H1 (cell line): Measurements from ENCODE around the gene APMAP. TPM values are rescaled to one million over a fixed set of nuclear protein-coding genes. Genes with fewer than 3 reads are reported as not detected.

Source experiments
- CTCF ChIA-PET: fragments of 300-600 bp; sonication (Branson Sonifier 250); formaldehyde crosslinking; loops from one replicate; lab custom pipeline; 2021; ENCODE audit not compliant: partially characterized antibody; lab: Charles Lee
- POLR2A ChIA-PET: fragments of 300-600 bp; sonication (Branson Sonifier 250); formaldehyde crosslinking; loops from one replicate; lab custom pipeline; 2021; ENCODE audit warnings: inconsistent platforms; ENCODE audit not compliant: partially characterized antibody; lab: Charles Lee
- DNase-seq, 2 experiments: peaks; one replicate each; pipeline versions ENCODE4 v3.0.0 to v3.0.0-alpha.2; 2010 to 2022; ENCODE audit warnings: low spot score in 2 of 2, low read depth in 1 of 2, mixed read lengths in 1 of 2
- FAIRE-seq: peaks from 2 replicates; lab custom pipeline; 2011; peaks lifted over from hg19 to GRCh38; lab: Jason Lieb, UNC
- H2AFZ ChIP-seq: 2 replicates; pipeline ENCODE4 v1.8.1; 2012; ENCODE audit warnings: low read length, inconsistent platforms
- H2AK5ac ChIP-seq: 2 replicates; pipeline ENCODE4 v1.6.1; 2013; ENCODE audit warnings: low read depth, low read length
- H2BK120ac ChIP-seq: replicated peaks from 2 replicates; pipeline ENCODE3; 2013; ENCODE audit warnings: low read depth, low read length, inconsistent platforms
- H2BK12ac ChIP-seq: 2 replicates; pipeline ENCODE4 v1.6.1; 2013; ENCODE audit warnings: low read depth, low read length
- H2BK15ac ChIP-seq: 2 replicates; pipeline ENCODE4 v1.6.1; 2013; ENCODE audit warnings: low read length
- H2BK20ac ChIP-seq: 2 replicates; pipeline ENCODE4 v1.6.1; 2013; ENCODE audit warnings: low read length
- H2BK5ac ChIP-seq: 2 replicates; pipeline ENCODE4 v1.6.1; 2013; ENCODE audit warnings: low read depth, low read length
- H3K14ac ChIP-seq: 2 replicates; pipeline ENCODE4 v1.6.1; 2013; ENCODE audit warnings: inconsistent platforms; ENCODE audit not compliant: insufficient read length
- H3K18ac ChIP-seq: 2 replicates; pipeline ENCODE4 v1.6.1; 2013; ENCODE audit warnings: low read length; ENCODE audit errors: extremely low read depth
- H3K23ac ChIP-seq: 2 replicates; pipeline ENCODE4 v1.6.1; 2013; ENCODE audit warnings: inconsistent platforms; ENCODE audit not compliant: insufficient read length
- H3K23me2 ChIP-seq: 2 replicates; pipeline ENCODE4 v1.6.1; 2013; ENCODE audit warnings: low read depth, low read length
- H3K27ac ChIP-seq: 2 replicates; pipeline ENCODE4 v1.6.1; 2011; ENCODE audit warnings: low read depth, low read length, inconsistent platforms
- H3K27me3 ChIP-seq, 4 experiments: replicated peaks in 1 of 4; 1 replicate in 1 of 4; 2 replicates in 3 of 4; pipeline versions ENCODE4 v1.6.1 to v1.8.1; 2011 to 2013; ENCODE audit warnings: low read length in 3 of 4, mild to moderate bottlenecking in 3 of 4, inconsistent platforms in 2 of 4, mixed read lengths in 2 of 4, moderate library complexity in 1 of 4; ENCODE audit not compliant: control insufficient read depth in 3 of 4, insufficient read depth in 3 of 4; ENCODE audit errors: extremely low read depth in 1 of 4
- H3K36me3 ChIP-seq, 4 experiments: 2 replicates each; pipeline versions ENCODE4 v1.6.1 to v1.8.1; 2011 to 2013; ENCODE audit warnings: mild to moderate bottlenecking in 4 of 4, low read length in 3 of 4, moderate library complexity in 2 of 4, control low read depth in 1 of 4, inconsistent platforms in 1 of 4; ENCODE audit not compliant: insufficient read depth in 4 of 4, control insufficient read depth in 2 of 4
- H3K4ac ChIP-seq: replicated peaks from 2 replicates; pipeline ENCODE3; 2013; ENCODE audit warnings: low read length, low read depth, mixed read lengths, inconsistent platforms; ENCODE audit not compliant: insufficient read length
- H3K4me1 ChIP-seq, 4 experiments: replicated peaks in 1 of 4; 1 replicate in 1 of 4; 2 replicates in 3 of 4; pipeline versions ENCODE4 v1.6.1 to v1.8.1; 2011 to 2013; ENCODE audit warnings: low read length in 3 of 4, inconsistent platforms in 2 of 4, mixed read lengths in 1 of 4; ENCODE audit not compliant: insufficient read depth in 4 of 4, control insufficient read depth in 3 of 4
- H3K4me2 ChIP-seq, 2 experiments: 2 replicates each; pipeline versions ENCODE4 v1.6.1 to v1.8.1; 2011 to 2013; ENCODE audit warnings: low read depth in 2 of 2, low read length in 2 of 2, control low read depth in 1 of 2, inconsistent platforms in 1 of 2, mild to moderate bottlenecking in 1 of 2; ENCODE audit not compliant: insufficient read depth in 1 of 2
- H3K4me3 ChIP-seq, 4 experiments: fragments of 200-600, 300-600 bp in 1 of 4; sonication (generic), shearing (Covaris generic), sonication (Bioruptor Twin) in 1 of 4; 2 replicates each; pipeline versions ENCODE4 v1.5.1 to v1.8.1; 2011 to 2016; ENCODE audit warnings: low read length in 4 of 4, low read depth in 3 of 4, control low read depth in 2 of 4, inconsistent platforms in 2 of 4, mild to moderate bottlenecking in 2 of 4, mixed read lengths in 1 of 4, moderate library complexity in 1 of 4; ENCODE audit not compliant: insufficient read depth in 2 of 4; ENCODE audit errors: extremely low read depth in 1 of 4
- H3K56ac ChIP-seq: replicated peaks from 2 replicates; pipeline ENCODE3; 2013; ENCODE audit warnings: low read depth, mild to moderate bottlenecking, mixed read lengths, low read length, inconsistent platforms; ENCODE audit not compliant: insufficient read length
- H3K79me1 ChIP-seq: 2 replicates; pipeline ENCODE4 v1.6.1; 2013; ENCODE audit warnings: low read depth, low read length, control low read depth
- H3K79me2 ChIP-seq, 2 experiments: 2 replicates each; pipeline versions ENCODE4 v1.6.1 to v1.8.1; 2012 to 2013; ENCODE audit warnings: low read length in 2 of 2, mild to moderate bottlenecking in 2 of 2, inconsistent platforms in 1 of 2; ENCODE audit not compliant: insufficient read depth in 2 of 2, control insufficient read depth in 1 of 2
- H3K9ac ChIP-seq, 4 experiments: replicated peaks in 1 of 4; 1 replicate in 1 of 4; 2 replicates in 3 of 4; pipeline versions ENCODE4 v1.6.1 to v1.8.1; 2011 to 2013; ENCODE audit warnings: low read depth in 3 of 4, low read length in 3 of 4, control low read depth in 2 of 4, mild to moderate bottlenecking in 2 of 4, moderate library complexity in 2 of 4, inconsistent platforms in 1 of 4; ENCODE audit errors: extremely low read depth in 1 of 4
- H3K9me3 ChIP-seq, 2 experiments: 2 replicates each; pipeline versions ENCODE4 v1.6.1 to v1.8.1; 2012 to 2013; ENCODE audit warnings: mild to moderate bottlenecking in 2 of 2, moderate library complexity in 2 of 2, control low read depth in 1 of 2, inconsistent platforms in 1 of 2, low read depth in 1 of 2, low read length in 1 of 2, mixed read lengths in 1 of 2; ENCODE audit not compliant: insufficient read depth in 2 of 2
- H4K20me1 ChIP-seq, 2 experiments: replicated peaks in 1 of 2; 2 replicates each; pipeline versions ENCODE3 to v1.8.1; 2011 to 2013; ENCODE audit warnings: inconsistent platforms in 2 of 2, low read length in 2 of 2, mild to moderate bottlenecking in 1 of 2; ENCODE audit not compliant: insufficient read depth in 2 of 2, control insufficient read depth in 1 of 2
- H4K5ac ChIP-seq: 2 replicates; pipeline ENCODE4 v1.6.1; 2013; ENCODE audit warnings: low read length, low read depth, mixed read lengths, inconsistent platforms; ENCODE audit not compliant: insufficient read length
- H4K8ac ChIP-seq: 2 replicates; pipeline ENCODE4 v1.8.0; 2013; ENCODE audit warnings: mild to moderate bottlenecking, moderate library complexity, low read length, inconsistent platforms; ENCODE audit not compliant: insufficient read depth; ENCODE audit errors: extremely low read depth
- H4K91ac ChIP-seq: replicated peaks from 2 replicates; pipeline ENCODE3; 2013; ENCODE audit warnings: low read length, mixed read lengths, inconsistent platforms; ENCODE audit not compliant: insufficient read length
- BRCA1 ChIP-seq: IDR thresholded peaks from 2 replicates; pipeline ENCODE4 v1.6.1; 2012; ENCODE audit warnings: low read depth, low read length, improper control_type of control experiment
- CHD1 ChIP-seq: IDR thresholded peaks from 2 replicates; pipeline ENCODE4 v1.6.1; 2012; ENCODE audit warnings: low read depth, low read length, improper control_type of control experiment
- CHD2 ChIP-seq: IDR thresholded peaks from 2 replicates; pipeline ENCODE4 v1.6.1; 2012; ENCODE audit warnings: low read length, improper control_type of control experiment
- FOSL1 ChIP-seq: IDR thresholded peaks from 2 replicates; pipeline ENCODE4 v1.6.1; 2011; ENCODE audit warnings: mild to moderate bottlenecking, low read depth, low read length, moderate library complexity; ENCODE audit not compliant: insufficient read depth
- GTF2F1 ChIP-seq: IDR thresholded peaks from 2 replicates; pipeline ENCODE4 v1.6.1; 2012; ENCODE audit warnings: low read depth, low read length, improper control_type of control experiment, borderline replicate concordance
- HDAC6 ChIP-seq: IDR thresholded peaks from one replicate; pipeline ENCODE4 v1.7.1; 2012; ENCODE audit warnings: low read depth, mild to moderate bottlenecking, inconsistent platforms, low read length, moderate library complexity
- JUND ChIP-seq: IDR thresholded peaks from 2 replicates; pipeline ENCODE4 v1.6.1; 2011; ENCODE audit warnings: mild to moderate bottlenecking, improper control_type of control experiment, low read length
- RBBP5 ChIP-seq: IDR thresholded peaks from 2 replicates; pipeline ENCODE4 v1.7.1; 2012; ENCODE audit warnings: low read depth, mild to moderate bottlenecking, inconsistent platforms, low read length, moderate library complexity, borderline replicate concordance
- RFX5 ChIP-seq: IDR thresholded peaks from 2 replicates; pipeline ENCODE4 v1.6.1; 2011; ENCODE audit warnings: low read depth, low read length, improper control_type of control experiment, borderline replicate concordance
- ZNF274 ChIP-seq: IDR thresholded peaks from 2 replicates; pipeline ENCODE4 v1.7.0; 2012; ENCODE audit warnings: low read length, borderline replicate concordance; ENCODE audit errors: extremely low read depth
- WGBS, 2 experiments: shearing (Covaris generic) in 1 of 2; methylation state at CpG; one replicate each; pipeline versions ENCODE4 v1.1.6 to v1.1.7; 2013 to 2015; ENCODE audit warnings: low lambda C conversion rate in 2 of 2, mixed read lengths in 2 of 2, inconsistent platforms in 1 of 2, low coverage in 1 of 2, missing lambda C conversion rate in 1 of 2; ENCODE audit not compliant: insufficient replicate concordance in 2 of 2, insufficient coverage in 1 of 2, insufficient read length in 1 of 2; ENCODE audit errors: extremely low coverage in 1 of 2, missing lambda C conversion rate in 1 of 2; 5-methylcytosine and 5-hydroxymethylcytosine counted together
- polyA plus RNA-seq, 7 experiments: library from polyadenylated mRNA; depleted of rRNA in 3 of 7; stranded (reverse) in 5 of 7; unstranded in 2 of 7; fragments of >200 nt in 5 of 7; fragments of 200-250 nt in 2 of 7; gene quantifications; 1 replicate in 5 of 7; 2 replicates in 1 of 7; 4 replicates in 1 of 7; pipeline versions ENCODE4 v1.2.1 to v1.2.3, GENCODE V29; 2011 to 2013; ENCODE audit warnings: missing spikeins in 2 of 7, mixed read lengths in 2 of 7
- total RNA-seq: library from RNA; stranded (reverse); fragmentation: NEBNext Ultra II Directional; extraction: Animal tissue kit (Norgen Biotek cat#: 25700); gene quantifications from 2 replicates; pipeline ENCODE4 v1.2.1, GENCODE V29; 2021
- TF ChIP-seq, protein P1 (sequence below), 3 experiments: IDR thresholded peaks; 1 replicate in 2 of 3; 2 replicates in 1 of 3; pipeline versions ENCODE4 v1.5.1 to v1.6.1; 2011; ENCODE audit warnings: low read length in 3 of 3, mild to moderate bottlenecking in 3 of 3, inconsistent platforms in 2 of 3, low read depth in 1 of 3, moderate library complexity in 1 of 3; ENCODE audit not compliant: insufficient read depth in 1 of 3; ENCODE audit errors: control extremely low read depth in 1 of 3

APMAP gene
- total and polyA plus RNA-seq, 2 of the 8 experiments (the other 6 are each of a cell fraction or from before 2014, with no cell fraction given) = 31.3 to 66.0 TPM

DNA sequence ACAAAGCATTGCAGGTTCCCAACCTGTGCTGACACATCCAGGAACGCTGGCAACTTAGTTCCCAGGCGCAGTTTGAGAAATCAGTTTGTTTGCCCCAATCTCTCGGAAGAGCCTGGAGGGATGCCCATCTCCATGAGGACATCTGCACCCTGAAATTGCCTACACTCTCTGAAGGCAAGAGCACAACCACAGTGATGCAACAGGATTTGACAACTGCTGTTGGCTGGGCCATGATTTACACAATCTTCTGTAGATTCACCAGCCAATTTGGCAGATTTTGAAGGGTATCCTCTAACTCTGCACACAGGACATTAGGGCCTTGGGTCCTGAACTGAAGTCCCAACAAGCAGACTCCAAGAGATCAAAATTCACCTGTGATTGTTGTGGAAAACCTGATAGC lies 3.4 kb downstream of the APMAP start:
- Histone ChIP-seq H2BK120ac (no peak overlapping the region), H3K9ac (no peak overlapping the region; a peak in 1 of 7 replicates), H3K79me2 (peaks cover 6 to 69% of the 10 kb centered on the region in 2 experiments), H3K4me3 (no peak overlapping the region), H3K27ac (no peak overlapping the region), H3K23me2 (peaks cover 3% of the 10 kb centered on the region), H3K18ac (no peak overlapping the region), H2BK12ac (no peak overlapping the region), H2BK5ac (no peak overlapping the region), H4K20me1 (peaks cover 0 to 6% of the 10 kb centered on the region in 2 experiments), H2AK5ac (no peak overlapping the region), H3K56ac (no peak overlapping the region), H3K79me1 (peaks cover 10% of the 10 kb centered on the region), H2BK20ac (no peak overlapping the region), H3K27me3 (no peaks in the 10 kb centered on the region), H3K9me3 (no peaks in the 10 kb centered on the region), H3K4me1 (peaks cover 0 to 7% (median 0%) of the 10 kb centered on the region in 4 experiments; a peak in 1 of 7 replicates), H2BK15ac (no peak overlapping the region), H2AFZ (no peak overlapping the region), H3K4ac (no peak overlapping the region), H3K23ac (no peak overlapping the region), H3K4me2 (no peak overlapping the region), H3K14ac (no peak overlapping the region), H4K91ac (no peak overlapping the region), H4K8ac (no peak overlapping the region), H4K5ac (no peak overlapping the region), H3K36me3 (no peaks in the 10 kb centered on the region)
- WGBS, 2 experiments = 90% methylated on average over 3 of the region's 3 CpGs; no CpG with 5 or more reads in 1 of the 2 experiments
- no peak for FAIRE-seq
- no peak for TF ChIP-seq ZNF274
- no peak for TF ChIP-seq CHD2
- no peak for TF ChIP-seq RFX5
- no peak for TF ChIP-seq JUND
- no peak for TF ChIP-seq GTF2F1
- TF ChIP-seq, protein P1, sequence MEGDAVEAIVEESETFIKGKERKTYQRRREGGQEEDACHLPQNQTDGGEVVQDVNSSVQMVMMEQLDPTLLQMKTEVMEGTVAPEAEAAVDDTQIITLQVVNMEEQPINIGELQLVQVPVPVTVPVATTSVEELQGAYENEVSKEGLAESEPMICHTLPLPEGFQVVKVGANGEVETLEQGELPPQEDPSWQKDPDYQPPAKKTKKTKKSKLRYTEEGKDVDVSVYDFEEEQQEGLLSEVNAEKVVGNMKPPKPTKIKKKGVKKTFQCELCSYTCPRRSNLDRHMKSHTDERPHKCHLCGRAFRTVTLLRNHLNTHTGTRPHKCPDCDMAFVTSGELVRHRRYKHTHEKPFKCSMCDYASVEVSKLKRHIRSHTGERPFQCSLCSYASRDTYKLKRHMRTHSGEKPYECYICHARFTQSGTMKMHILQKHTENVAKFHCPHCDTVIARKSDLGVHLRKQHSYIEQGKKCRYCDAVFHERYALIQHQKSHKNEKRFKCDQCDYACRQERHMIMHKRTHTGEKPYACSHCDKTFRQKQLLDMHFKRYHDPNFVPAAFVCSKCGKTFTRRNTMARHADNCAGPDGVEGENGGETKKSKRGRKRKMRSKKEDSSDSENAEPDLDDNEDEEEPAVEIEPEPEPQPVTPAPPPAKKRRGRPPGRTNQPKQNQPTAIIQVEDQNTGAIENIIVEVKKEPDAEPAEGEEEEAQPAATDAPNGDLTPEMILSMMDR (IDR thresholded peaks at IDR 0.05; ENCODE audit: control extremely low read depth in 1 of 3, insufficient read depth in 1 of 3, low read depth in 1 of 3, low read length in 3 of 3) = no peak
- no peak for TF ChIP-seq CHD1
- TF ChIP-seq RBBP5 = no peak
- TF ChIP-seq BRCA1 = no peak
- TF ChIP-seq HDAC6 = no peak
- no peak for TF ChIP-seq FOSL1
- ChIA-PET CTCF (no interaction called here), POLR2A (no interaction called here)
- no peak for DNase-seq
